Ishikawa (cell line): ENCODE data around the gene TENT5C.

Experiments
- CEBPB ChIP-seq: IDR thresholded peaks from 2 replicates; pipeline ENCODE4 v1.6.1; 2012
- CREB1 ChIP-seq: IDR thresholded peaks from 2 replicates; pipeline ENCODE4 v1.6.1; 2012; ENCODE audit warnings: low read depth
- RAD21 ChIP-seq: IDR thresholded peaks from 2 replicates; pipeline ENCODE4 v1.6.1; 2012; ENCODE audit warnings: low read depth

GRCh38 chr1:117586337-117586736, 19.5 kb upstream of the TENT5C start:
- TF ChIP-seq CREB1: no peak
- no peak for TF ChIP-seq CEBPB
- TF ChIP-seq RAD21: no peak
